Measurements from ENCODE around the gene UBE2L6.

- TF ChIP-seq, protein P1, sequence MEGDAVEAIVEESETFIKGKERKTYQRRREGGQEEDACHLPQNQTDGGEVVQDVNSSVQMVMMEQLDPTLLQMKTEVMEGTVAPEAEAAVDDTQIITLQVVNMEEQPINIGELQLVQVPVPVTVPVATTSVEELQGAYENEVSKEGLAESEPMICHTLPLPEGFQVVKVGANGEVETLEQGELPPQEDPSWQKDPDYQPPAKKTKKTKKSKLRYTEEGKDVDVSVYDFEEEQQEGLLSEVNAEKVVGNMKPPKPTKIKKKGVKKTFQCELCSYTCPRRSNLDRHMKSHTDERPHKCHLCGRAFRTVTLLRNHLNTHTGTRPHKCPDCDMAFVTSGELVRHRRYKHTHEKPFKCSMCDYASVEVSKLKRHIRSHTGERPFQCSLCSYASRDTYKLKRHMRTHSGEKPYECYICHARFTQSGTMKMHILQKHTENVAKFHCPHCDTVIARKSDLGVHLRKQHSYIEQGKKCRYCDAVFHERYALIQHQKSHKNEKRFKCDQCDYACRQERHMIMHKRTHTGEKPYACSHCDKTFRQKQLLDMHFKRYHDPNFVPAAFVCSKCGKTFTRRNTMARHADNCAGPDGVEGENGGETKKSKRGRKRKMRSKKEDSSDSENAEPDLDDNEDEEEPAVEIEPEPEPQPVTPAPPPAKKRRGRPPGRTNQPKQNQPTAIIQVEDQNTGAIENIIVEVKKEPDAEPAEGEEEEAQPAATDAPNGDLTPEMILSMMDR (IDR thresholded peaks at IDR 0.05) = no peak
- no peak for TF ChIP-seq POLR2A (IDR thresholded peaks at IDR 0.05)
These were observed 53.4 kb downstream of the UBE2L6 start for GRCh38 chr11:57513911-57514537.
